GM19467 (cell line): ENCODE measurements around the gene TBCCD1.
A peak's percentile ranks its signal among the peaks of the same experiment; 100 is the strongest.
"Not testable (repeated sequence)": the region's sequence is repeated elsewhere in the genome, so short reads cannot be mapped to it uniquely, and the experiment has no call there.

Experiments
- ATAC-seq: cut with Tn5 transposase; IDR thresholded peaks from one replicate; pipeline ENCODE4 v1.9.1; 2021; ENCODE audit warnings: mild to moderate bottlenecking, moderate library complexity; ENCODE audit not compliant: unreplicated experiment

The TBCCD1 gene

DNA sequence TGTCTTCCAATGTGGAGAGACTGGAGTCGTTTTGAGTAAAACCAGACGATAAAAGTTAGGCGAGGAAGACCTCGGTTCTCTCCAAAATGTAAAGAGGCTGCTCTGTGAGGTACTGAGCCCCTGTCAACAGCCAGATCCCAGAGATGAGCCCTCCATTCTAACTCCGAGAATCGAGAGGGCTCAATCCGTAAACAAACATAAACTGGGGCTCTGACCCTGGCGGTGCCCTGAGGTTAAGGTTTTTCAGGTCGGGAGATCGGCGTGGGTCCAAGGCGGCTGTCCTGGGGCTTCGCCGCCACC is 417 bp downstream of the TBCCD1 start:
- no peak for ATAC-seq

DNA sequence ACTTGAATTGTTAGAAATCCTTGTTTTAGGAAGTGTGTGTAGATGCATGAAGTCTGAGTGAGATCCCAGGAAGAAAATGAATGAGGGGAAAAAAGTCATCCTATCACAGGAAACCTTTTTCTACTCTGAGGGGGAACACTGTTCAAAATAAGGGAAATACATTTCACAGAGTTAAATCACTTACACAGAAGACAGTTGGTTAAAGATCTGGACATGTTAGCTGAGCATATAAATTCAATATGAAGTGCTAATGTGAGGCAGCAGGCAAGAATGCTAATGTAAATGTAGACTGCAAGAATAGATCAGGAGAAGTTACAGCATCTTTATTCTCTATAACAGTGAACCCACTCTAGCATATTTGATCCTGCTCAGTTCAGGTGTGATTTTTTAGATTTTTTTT is 2.6 kb downstream of the TBCCD1 start:
- ATAC-seq: no peak

DNA sequence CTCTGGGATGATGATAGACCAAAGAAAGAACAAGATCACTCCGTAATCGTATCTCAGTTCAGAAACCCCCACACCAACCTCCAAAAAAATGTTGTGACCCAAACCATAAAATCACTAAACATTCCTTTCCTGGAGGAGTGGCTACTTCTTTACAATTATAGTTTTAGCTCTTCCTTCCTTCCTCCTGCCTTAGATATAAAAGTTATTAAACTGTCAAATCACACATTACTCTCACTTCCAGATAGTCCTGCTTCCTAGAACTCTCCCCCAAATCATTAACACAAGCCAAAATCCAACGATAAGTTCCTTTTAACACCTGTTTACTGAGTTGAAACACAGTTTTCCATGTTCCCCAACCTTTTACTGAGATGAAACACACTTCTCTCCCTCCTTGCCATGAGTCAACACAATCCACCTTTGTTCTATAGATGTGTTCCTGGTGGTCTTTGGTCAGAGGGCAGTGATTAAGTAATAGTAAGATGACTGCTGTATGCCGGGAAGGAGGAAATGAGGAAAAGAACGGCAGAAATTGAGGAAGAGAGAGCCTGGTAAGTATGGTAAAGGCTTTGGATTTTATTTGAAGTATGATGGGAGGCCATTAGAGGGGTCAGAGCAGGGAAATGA is 14.6 kb downstream of the TBCCD1 start:
- ATAC-seq: no peak

DNA sequence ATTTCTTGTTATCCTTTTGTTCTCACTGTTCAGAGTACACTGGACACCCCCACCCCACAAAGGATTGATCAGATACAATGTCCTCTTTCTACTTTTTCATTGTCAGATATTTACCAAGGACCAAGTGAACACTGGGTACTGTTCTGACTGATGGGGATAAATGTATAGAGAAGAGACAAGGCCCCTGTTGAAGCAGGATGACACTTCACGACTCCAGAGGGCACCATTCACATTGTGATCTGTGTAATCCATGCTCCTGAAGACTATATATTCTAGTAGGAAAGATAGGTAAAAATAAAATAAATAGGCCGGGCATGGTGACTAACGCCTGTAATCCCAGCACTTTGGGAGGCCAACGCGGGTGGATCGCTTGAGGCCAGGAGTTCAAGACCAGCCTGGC is 15.8 kb downstream of the TBCCD1 start:
- ATAC-seq: no peak

DNA sequence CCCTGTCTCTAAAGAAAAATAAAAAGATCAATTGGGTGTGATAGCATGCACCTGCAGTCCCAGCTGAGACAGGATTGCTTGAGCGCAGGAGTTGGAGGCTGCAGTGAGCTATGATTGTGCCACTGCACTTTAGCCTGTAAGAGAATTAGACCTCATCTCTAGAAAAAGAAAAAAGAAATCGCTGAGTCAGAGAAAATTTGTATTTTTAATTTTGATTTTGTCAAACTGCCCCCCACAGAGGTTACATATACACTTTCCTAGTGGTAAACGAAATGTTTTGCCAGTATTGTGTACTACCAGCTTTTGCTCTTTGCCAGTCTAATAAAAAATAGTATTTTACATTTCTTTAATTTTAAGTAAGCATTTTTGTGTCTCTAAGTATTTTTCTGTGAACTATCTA is 17.6 kb downstream of the TBCCD1 start:
- ATAC-seq: no peak

DNA sequence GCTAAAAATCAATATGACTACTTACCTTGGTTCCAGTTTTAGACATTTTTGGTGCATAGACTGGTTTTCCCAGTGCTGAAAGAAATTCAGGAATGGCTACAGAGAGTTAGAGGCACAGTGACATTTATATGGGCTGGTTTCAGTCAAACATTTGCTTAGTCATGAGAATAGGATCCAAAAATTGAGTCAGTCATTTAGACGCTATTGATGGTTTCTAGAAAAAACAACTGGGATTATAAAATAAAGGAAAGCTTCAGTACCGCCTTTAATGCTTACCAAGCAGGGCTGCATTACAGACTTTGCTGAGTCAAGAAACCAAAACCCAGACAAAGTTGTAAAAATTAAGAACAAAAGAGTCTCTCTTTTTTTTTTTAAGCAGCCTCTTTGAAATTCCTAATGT is 22.9 kb downstream of the TBCCD1 start, which contains the start of gene CRYGS:
CRYGS (minus strand) TSS at position 100 of the 400 bp plus-strand sequence; CDS start at position 46, 54 bp downstream.
- no peak for ATAC-seq

DNA sequence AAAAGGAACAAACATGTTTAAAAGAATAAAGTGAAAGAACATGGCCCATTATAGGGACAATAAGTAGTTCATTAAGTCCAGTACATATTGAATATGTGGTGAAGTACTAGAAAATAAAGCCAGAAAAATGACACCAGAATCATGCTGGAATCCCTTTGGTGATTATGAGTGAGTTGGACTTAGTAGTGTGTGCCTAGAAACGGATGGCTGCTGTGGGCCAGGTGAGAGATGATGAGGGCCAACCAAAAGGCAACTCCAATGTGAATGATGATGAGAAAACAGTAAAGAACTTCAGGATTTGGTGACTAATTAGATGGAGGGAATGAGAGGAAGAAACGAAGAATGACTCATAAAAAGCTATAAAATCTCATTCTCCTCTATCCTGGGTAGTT is 26.3 kb downstream of the TBCCD1 start:
- ATAC-seq: no peak

DNA sequence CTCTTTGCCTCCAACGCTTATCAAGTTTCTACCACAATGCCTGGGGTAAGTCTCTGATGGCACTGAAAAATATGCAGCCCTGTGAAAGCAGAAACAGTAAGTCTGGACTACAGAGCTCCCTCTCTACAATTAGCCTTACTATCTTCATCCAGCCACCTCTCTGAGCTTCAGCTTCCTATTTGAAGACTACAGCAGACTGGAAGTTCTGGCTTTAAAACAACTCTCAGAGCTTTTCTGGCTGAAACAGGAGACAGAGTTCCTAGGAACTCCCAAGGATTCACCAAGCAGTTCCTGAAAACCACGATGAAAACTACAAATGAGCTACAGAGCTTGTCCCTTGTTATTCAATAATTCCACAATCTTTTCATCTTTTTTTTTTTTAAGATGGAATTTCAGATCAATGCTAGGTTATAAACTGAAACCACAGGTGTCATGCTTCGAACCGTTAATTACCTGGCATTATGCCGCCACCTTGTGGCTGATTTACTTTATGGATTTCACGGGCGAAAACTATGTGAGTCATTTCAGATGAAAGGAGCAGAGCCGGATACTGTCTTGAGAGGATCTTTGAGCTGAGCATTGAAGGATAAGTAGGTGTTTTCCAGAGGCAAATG is 26.8 kb downstream of the TBCCD1 start:
- peak; percentile 55 for ATAC-seq

DNA sequence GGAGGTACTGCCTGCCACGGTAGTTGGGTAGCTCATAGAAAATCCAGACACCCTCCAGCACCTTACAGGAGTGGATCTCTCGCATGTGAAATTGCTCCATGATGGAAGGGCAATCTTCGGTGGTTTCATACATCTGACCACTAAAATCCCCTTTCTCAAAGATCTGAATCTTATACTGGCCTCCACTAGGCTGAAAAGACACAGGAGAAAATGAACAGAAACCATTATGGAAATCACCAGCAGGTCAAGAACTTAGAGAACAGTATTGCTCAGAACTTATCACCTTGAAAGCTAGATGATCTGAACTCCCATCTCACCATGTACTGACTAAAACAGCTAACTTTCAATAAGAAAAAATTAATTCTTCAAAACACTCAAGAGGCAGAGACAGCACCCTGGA is 28.4 kb downstream of the TBCCD1 start:
- no peak for ATAC-seq

DNA sequence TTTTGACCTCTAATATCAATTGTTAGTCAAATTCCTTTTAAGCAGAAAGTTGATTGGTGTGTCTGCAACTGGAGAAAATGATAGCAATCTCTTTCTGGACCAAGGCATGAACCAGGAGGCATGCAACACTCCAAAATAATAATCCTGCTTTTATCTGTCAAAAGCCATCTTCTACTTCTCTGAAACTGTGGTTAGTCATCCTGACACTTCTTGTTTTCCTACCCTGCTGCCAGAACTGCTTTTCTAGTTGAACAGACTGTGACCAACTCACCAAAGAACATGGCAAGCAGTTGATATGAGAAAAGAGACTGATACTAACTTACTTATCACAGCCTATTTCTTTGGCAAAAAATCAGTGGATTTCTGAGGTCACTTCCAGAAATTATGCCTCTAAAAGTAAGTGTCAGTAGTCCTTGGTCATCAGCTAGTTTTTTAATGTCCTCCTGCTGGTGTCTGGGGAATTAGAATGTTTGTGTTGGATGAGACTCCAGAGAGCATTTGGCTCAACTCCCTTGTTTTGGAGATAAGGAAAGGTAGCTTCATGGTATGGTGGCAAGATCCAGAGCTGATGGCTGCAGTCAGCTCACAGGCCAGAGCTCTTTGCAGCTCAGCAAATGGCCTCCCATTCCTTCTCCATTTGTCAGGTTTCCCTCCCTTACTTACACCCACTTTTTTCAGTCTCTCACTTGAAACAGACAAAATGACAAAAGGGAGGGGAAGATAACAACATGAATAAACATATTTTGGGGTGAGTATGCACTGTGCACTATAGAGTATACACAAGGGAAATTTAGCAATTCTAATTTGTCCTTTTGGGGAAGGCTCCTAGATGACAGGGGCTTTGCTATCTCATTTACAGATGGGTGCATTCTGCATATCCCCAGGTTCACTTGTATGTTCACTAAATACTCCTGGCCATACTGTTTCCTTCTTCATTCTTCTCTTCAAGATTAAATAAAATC is 30.0 kb downstream of the TBCCD1 start:
- ATAC-seq: no peak

DNA sequence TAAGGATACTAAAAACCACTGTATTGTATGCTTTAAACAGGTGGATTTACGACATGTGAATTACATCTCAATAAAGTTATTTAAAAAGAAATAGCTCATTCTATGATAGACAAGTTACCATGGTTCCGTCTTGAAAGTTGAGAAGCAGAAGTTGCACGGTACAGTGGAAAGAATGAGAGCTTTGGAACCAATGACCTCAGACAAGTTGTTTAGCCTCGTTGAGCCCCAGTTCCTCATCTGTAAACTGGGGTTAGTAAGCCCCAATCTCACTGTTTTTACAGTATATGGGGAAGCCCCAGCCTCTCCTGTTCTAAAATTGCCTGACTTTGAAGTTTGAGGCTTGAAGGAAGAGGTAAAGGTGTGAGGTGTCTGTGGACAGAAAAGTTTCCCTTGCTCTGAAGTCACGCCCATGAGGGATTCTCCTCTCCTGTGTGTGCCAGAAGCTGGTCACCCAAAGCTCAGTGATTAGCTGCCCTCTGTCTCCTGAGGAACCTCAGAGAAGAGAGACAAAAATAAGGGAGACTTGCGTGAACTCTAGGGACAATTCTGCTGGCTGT is 32.9 kb downstream of the TBCCD1 start:
- peak; percentile 77 for ATAC-seq

DNA sequence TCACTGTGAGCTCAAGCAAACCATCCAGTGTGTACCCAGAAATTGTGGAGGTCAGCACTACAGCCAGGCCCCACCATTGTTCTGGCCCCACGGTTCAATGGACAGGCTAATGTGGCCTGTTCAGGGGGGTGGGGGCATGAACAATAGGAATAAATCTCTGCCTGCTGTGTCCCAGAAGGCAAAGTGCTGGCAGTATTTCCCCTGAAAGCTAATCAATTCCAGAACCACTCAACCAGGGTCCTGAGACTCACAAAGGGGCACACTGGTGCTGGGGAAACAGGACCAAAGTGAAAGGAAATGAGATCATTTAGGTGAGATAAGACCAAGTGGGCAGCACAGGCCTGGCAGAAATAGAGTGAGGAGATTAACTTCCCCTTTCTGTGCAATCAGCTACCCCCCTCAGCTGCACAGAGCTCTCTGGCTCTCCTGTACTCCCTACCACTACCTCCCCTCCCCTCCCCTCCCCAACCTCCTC is 34.5 kb downstream of the TBCCD1 start:
- peak; percentile 57 for ATAC-seq

DNA sequence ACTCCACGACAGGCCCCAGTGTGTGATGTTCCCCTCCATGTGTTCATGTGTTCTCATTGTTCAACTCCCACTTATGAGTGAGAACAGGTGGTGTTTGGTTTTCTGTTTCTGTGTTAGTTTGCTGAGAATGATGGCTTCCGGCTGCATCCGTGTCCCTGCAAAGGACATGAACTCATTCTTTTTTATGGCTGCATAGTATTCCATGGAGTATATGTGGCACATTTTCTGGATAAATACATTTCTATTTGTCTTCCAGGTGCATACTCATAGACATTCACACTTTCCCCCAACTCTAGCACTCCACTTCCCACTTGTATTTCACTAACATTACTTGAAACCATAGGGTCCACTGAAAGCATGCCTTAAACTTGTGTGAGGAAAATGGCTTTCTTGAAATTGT is 35.4 kb downstream of the TBCCD1 start:
- ATAC-seq: not testable (repeated sequence)

DNA sequence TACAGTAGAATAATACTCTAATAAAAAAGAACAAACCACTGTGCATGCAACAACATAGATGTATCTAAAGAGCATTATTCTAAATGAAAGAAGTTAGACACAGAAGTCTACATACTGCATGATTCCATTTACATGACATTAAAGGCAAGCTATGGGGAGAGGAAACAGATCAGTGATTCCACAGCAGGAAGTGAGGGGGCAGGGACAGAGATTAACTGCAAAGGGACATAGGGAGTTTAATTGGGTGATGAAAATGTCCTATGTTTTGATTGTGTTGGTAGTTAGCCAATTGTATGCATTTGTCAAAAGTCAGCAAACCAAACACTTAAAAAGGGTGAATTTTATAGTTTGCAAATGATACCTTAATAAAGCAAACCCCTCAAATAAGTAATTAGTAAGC is 36.7 kb downstream of the TBCCD1 start:
- ATAC-seq: no peak

DNA sequence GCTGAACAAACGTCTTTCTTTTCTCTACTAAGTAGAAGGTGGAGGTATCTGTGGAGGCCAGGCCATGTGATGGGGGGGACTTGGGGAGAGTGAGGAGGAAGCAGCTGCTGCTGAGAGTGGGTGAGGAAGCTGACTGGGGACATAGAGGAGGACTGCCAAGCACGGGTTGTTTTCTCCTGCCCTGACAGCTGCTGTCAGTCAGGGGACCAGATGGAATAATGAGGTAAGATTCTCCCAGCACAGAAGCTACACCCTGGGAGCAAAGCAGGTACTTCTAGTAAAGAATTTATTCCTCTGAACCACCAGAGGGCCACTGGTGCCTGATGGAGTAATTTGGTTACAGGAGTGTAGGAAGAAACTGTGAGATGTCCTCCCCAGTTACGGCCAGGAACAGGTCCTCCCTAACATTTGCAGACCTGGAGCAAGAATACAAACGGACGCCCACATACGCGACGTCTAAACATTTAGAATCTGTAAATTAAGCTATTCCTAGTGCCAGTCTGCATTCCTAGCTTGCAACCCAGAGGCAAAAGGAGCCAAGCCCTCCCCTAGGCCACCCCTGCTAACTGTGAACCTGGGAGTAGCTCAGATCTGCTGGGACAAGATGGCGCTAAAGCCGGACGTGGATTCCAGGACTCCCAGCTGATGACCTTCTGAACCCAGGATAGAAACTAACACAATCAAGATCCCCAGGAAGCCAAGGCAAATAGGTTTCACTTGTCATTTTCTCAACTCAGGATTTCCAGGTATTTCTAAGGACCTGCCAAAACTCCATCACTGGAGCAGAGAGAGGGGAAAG is 37.7 kb downstream of the TBCCD1 start:
- no peak for ATAC-seq

DNA sequence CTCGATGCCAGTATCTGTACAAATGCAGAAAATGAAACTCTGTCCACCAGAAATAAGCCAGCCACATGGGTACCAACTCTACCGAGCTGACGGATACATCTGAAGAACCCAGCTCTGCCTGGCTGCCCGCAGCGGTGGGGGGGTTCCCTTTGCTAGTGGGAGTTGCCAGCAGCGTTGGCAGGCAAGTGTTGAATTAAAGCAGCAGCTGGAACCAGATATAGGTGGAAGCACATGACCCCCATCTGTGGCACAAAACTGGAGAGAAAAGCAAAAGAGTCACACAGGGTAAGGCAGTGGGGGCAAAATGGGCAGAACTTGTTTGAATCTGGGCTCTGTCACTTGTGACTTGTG is 40.9 kb downstream of the TBCCD1 start:
- ATAC-seq: peak; percentile 43

DNA sequence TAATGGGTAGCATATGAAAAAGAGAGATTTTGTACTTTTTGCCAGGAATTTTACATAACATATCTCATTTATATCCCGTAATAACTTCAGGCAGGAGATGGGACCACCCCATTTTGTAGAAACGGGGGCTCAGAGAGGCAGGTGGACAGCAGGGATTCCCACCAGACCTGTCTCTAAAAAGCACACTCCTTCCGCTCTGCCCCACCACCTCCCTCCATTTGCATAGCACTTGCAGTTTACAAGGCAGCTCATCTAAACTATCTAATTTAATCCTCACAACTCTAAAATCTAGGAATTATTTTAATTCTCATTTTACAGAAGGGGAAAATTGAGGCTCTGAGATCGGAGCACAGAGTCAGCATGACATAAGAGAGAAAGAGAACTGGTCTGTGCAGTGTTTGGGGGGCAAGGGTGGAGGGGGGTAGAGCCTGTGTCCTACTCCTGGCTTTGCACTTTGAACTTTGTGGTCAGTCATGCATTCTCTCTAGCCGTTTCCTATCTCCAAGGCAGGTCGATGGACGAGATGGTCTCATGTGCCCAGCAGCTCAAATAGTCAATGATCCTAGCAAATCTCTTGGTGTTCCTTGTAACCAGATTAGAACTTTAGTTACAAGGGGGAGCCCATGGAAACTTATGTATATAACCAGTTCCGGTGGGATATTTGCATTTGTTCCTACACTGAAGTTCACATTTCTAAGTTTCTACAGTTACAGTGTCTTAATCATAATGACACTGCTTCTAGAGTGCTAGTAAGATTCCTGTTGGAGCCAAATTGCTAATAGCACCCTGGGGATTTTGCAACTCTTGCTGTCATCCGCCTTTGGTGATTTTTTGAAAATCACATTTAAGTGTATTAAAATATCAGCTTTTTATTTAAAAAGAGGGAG is 41.5 kb downstream of the TBCCD1 start:
- ATAC-seq: no peak

DNA sequence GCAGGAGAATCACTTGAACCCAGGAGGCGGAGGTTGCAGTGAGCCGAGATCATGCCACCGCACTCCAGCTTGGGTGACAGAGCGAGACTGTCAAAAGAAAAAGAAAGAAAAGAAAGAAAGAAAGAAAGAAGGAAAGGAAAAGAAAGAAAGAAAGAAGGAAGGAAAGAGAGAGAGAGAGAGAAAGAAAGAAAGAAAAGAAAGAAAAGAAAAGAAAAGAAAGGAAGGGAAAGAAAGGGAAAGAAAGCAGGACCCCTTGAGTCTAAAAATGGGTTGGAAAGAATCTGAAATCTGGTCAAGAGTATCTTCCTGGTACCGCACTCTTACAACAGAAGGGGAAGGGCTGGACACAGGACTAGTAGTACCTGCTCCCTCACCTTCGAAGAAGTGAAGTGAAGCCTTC is 42.5 kb downstream of the TBCCD1 start:
- no peak for ATAC-seq

DNA sequence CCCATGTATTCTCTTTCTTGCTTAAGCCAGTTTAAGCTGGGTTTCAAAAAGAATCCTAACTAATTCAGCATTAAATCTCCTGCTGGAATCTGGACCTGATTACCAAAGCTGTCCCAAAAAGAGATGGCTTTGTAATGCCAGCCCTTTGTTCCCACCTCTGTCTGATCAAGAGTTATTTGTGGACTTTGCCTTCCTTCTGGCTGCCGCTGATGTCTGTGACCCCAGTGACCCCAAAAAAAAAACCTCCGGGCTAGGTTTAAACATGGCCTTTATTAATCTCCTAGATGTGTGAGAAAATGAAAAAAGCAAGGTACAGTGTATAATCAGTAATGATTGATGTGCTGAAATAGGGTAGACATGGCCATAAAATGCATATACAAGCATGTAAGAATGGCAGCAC is 43.7 kb downstream of the TBCCD1 start:
- ATAC-seq: no peak

DNA sequence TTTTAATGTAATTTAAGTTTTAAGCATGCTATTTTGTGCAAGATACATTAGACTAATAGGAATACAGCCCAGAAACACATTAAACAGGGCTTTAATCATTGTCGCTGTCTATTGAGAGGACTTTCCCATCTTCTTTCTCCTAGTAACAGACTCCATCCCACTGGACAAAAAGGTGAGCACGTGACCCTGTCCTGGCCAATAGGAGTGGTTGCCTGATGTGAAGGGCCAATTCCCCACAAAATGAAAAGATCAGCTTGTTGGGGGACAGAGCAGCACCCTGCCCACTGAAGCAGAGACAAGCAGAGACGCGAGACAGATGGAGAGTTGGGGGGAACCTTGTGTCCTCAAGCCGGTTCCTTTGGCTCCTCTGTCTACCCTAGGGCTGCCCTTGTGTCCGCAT is 44.1 kb downstream of the TBCCD1 start:
- no peak for ATAC-seq
